Thyroid gland (tissue), 4 donors: Measurements from ENCODE around the gene HEXIM2.

Experiments
- CTCF ChIP-seq, 6 experiments: fragments of 200-600 bp in 3 of 6; fragments of 450-650 bp in 3 of 6; sonication (generic) in 3 of 6; IDR thresholded peaks; one replicate each; pipeline ENCODE4 v1.5.1; 2016 to 2019; ENCODE audit warnings: antibody characterized with exemption in 6 of 6, mild to moderate bottlenecking in 2 of 6, inconsistent platforms in 1 of 6, moderate library complexity in 1 of 6
- POLR2A ChIP-seq, 2 donors: fragments of 450-650 bp; IDR thresholded peaks; one replicate each; pipeline ENCODE4 v1.6.1; 2017; ENCODE audit warnings: antibody characterized with exemption in 2 of 2, mild to moderate bottlenecking in 2 of 2, moderate library complexity in 1 of 2

GRCh38 chr17:45123076-45123770, 38.5 kb upstream of the HEXIM2 start:
- TF ChIP-seq POLR2A (IDR thresholded peaks at IDR 0.05): no peak
- no peak for TF ChIP-seq CTCF (IDR thresholded peaks at IDR 0.05)
